Ovary (tissue), 3 donors: ENCODE data around the gene HADHB.

Experiments used
- CTCF ChIP-seq, 3 donors: fragments of 450-650 bp in 2 of 3; fragments of 200-600 bp in 1 of 3; IDR thresholded peaks; one replicate each; pipeline versions ENCODE4 v1.5.1 to v1.8.0; 2016 to 2022; ENCODE audit warnings: antibody characterized with exemption in 3 of 3, mild to moderate bottlenecking in 1 of 3
- EP300 ChIP-seq: sonication (generic); formaldehyde crosslinking; IDR thresholded peaks from one replicate; pipeline ENCODE4 v1.6.1; 2017; ENCODE audit warnings: antibody characterized with exemption
- POLR2A ChIP-seq: fragments of 450-650 bp; IDR thresholded peaks from one replicate; pipeline ENCODE4 v1.6.1; 2017; ENCODE audit warnings: antibody characterized with exemption, mild to moderate bottlenecking, moderate library complexity
- donor health status: DM: no; HTN: no; CAD: no.

- TF ChIP-seq CTCF (IDR thresholded peaks at IDR 0.05), result no peak
- TF ChIP-seq POLR2A, result no peak
- TF ChIP-seq EP300, result no peak
Observed at GRCh38 chr2:26216587-26216986, 28.2 kb upstream of the HADHB start.
